Panc1 (cell line): ENCODE measurements around the gene ASB7. TPM values are rescaled to one million over a fixed set of nuclear protein-coding genes. Genes with fewer than 3 reads are reported as not detected.

ENCODE experiments used
- ATAC-seq: fragments of 200-7000 bp; cut with Tn5 transposase; 2 replicates; pipeline ENCODE4 v1.9.1; 2020; ENCODE audit warnings: mild to moderate bottlenecking, moderate library complexity
- BruUV-seq: library from RNA; stranded (reverse); fragments of 400-500 nt; replicated peaks from 2 replicates; lab custom pipeline; 2021; lab: Mats Ljungman, UMichigan
- CTCF ChIA-PET: fragments of 300-600 bp; sonication (Branson Sonifier 250); formaldehyde crosslinking; loops from one replicate; lab custom pipeline; 2022; ENCODE audit warnings: antibody characterized with exemption; lab: Charles Lee
- POLR2A ChIA-PET: fragments of 300-600 bp; sonication (Branson Sonifier 250); formaldehyde crosslinking; loops from one replicate; lab custom pipeline; 2022; ENCODE audit warnings: antibody characterized with exemption; lab: Charles Lee
- DNase-seq: peaks from one replicate; pipeline ENCODE4 v3.0.0-alpha.2; 2010; ENCODE audit warnings: low read depth, low spot score
- H3K27ac ChIP-seq: 2 replicates; pipeline ENCODE4 v1.5.1; 2011; ENCODE audit warnings: mild to moderate bottlenecking, low read length, inconsistent platforms
- H3K27me3 ChIP-seq: fragments of 200-500 bp; sonication (Bioruptor generic); 2 replicates; pipeline ENCODE4 v1.6.0; 2014; ENCODE audit warnings: low read length, inconsistent platforms; ENCODE audit not compliant: control insufficient read depth, insufficient read depth
- H3K36me3 ChIP-seq: fragments of 200-500 bp; sonication (Bioruptor generic); 2 replicates; pipeline ENCODE4 v1.5.1; 2014; ENCODE audit warnings: inconsistent platforms, mild to moderate bottlenecking, low read length, moderate library complexity; ENCODE audit not compliant: control insufficient read depth, insufficient read depth
- H3K4me1 ChIP-seq: 2 replicates; pipeline ENCODE4 v1.5.1; 2011; ENCODE audit warnings: inconsistent platforms, mild to moderate bottlenecking, low read length, moderate library complexity; ENCODE audit not compliant: control insufficient read depth, insufficient read depth
- H3K4me3 ChIP-seq, 2 experiments: 2 replicates each; pipeline ENCODE4 v1.5.1; 2011 to 2012; ENCODE audit warnings: low read depth in 2 of 2, low read length in 2 of 2, mild to moderate bottlenecking in 2 of 2, inconsistent platforms in 1 of 2, moderate library complexity in 1 of 2
- H3K9me3 ChIP-seq: fragments of 200-500 bp; sonication (Bioruptor generic); 2 replicates; pipeline ENCODE4 v1.5.1; 2014; ENCODE audit warnings: low read depth, mild to moderate bottlenecking, inconsistent platforms, low read length, moderate library complexity; ENCODE audit not compliant: control insufficient read depth, insufficient read depth
- POLR2AphosphoS5 ChIP-seq: IDR thresholded peaks from 2 replicates; pipeline ENCODE4 v1.6.1; 2012; ENCODE audit warnings: mild to moderate bottlenecking, low read depth, low read length, moderate library complexity
- SIN3A ChIP-seq: IDR thresholded peaks from 2 replicates; pipeline ENCODE4 v1.6.1; 2012; ENCODE audit warnings: low read depth, mild to moderate bottlenecking, low read length, moderate library complexity, borderline replicate concordance; ENCODE audit not compliant: insufficient read depth
- TCF7L2 ChIP-seq: IDR thresholded peaks from 2 replicates; pipeline ENCODE4 v1.6.1; 2011; ENCODE audit warnings: mild to moderate bottlenecking, low read depth, low read length, inconsistent platforms
- in situ Hi-C: cut with HindIII; loops from 2 replicates; pipeline ENCODE4 v1.10.0; 2016; ENCODE audit warnings: low sequenced_read_pairs, low pct_unique_long_range_greater_than_20kb
- intact Hi-C: fragments of 100-400 bp; cut with micrococcal nuclease; formaldehyde crosslinking; loops from one replicate; pipeline ENCODE4 v1.10.0; 2022; ENCODE audit not compliant: unreplicated experiment
- total RNA-seq: library from RNA; stranded (reverse); gene quantifications from one replicate; pipeline ENCODE4 v1.2.1, GENCODE V29; 2021; ENCODE audit not compliant: unreplicated experiment
- TF ChIP-seq, protein P1 (sequence below): fragments of 450-650 bp; IDR thresholded peaks from 2 replicates; pipeline ENCODE4 v1.5.1; 2017; ENCODE audit warnings: mild to moderate bottlenecking
- TF ChIP-seq, protein P2 (sequence below), 2 experiments: IDR thresholded peaks; 2 replicates each; pipeline ENCODE4 v1.6.1; 2011 to 2012; ENCODE audit warnings: low read depth in 2 of 2, control low read depth in 1 of 2, low read length in 1 of 2, mild to moderate bottlenecking in 1 of 2, moderate library complexity in 1 of 2; ENCODE audit not compliant: insufficient read depth in 1 of 2

ASB7 gene
- total RNA-seq, 1 experiment from 2014 or later: 18.1 TPM

DNA sequence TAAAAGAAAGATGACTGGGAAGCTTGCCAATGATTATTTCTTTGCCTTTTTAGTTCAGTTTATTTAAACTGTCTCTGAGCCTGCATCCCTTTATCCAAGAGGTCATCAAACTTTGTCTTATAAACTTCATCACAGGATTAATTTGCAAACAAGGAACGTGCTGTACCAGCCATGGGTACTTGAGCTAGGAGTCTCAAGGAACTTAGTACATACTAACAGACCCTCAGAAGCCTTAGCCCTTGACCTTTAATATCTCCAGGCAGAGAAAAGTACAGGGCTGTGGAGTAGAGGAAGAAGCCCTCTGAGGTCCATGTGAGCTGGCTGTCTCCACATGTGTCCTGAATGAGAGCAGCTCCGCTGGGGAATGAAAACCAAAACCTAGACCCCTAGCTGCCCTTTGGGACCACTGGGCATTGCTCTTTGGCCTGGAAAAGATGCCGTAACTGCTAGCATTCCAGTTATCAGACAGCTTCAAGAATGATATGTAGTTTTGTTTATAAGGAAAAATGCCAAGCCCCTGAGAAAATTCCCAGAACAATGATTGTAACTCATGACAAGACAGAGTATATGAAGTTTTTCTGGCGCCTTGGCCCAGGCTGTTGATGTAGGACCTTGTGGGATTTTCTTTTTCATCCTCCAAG is 92.1 kb downstream of the ASB7 start:
- in situ Hi-C loops: no loop called here
- Histone ChIP-seq H3K27ac (no peak overlapping the region), H3K36me3 (no peaks in the 10 kb centered on the region), H3K27me3 (no peaks in the 10 kb centered on the region), H3K4me1 (no peaks in the 10 kb centered on the region), H3K9me3 (no peaks in the 10 kb centered on the region), H3K4me3 (no peak overlapping the region)
- BruUV-seq: no TSS peak
- ChIA-PET CTCF (interaction anchor here (0.5 kb wide), 1 partner anchor 296 kb away, joined by 7 read pairs; no protein-coding TSS in a partner anchor), POLR2A (no interaction called here)
- TF ChIP-seq POLR2AphosphoS5 (no peak), TCF7L2 (no peak), SIN3A (no peak)
- TF ChIP-seq, protein P1, sequence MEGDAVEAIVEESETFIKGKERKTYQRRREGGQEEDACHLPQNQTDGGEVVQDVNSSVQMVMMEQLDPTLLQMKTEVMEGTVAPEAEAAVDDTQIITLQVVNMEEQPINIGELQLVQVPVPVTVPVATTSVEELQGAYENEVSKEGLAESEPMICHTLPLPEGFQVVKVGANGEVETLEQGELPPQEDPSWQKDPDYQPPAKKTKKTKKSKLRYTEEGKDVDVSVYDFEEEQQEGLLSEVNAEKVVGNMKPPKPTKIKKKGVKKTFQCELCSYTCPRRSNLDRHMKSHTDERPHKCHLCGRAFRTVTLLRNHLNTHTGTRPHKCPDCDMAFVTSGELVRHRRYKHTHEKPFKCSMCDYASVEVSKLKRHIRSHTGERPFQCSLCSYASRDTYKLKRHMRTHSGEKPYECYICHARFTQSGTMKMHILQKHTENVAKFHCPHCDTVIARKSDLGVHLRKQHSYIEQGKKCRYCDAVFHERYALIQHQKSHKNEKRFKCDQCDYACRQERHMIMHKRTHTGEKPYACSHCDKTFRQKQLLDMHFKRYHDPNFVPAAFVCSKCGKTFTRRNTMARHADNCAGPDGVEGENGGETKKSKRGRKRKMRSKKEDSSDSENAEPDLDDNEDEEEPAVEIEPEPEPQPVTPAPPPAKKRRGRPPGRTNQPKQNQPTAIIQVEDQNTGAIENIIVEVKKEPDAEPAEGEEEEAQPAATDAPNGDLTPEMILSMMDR: no peak
- TF ChIP-seq, protein P2, sequence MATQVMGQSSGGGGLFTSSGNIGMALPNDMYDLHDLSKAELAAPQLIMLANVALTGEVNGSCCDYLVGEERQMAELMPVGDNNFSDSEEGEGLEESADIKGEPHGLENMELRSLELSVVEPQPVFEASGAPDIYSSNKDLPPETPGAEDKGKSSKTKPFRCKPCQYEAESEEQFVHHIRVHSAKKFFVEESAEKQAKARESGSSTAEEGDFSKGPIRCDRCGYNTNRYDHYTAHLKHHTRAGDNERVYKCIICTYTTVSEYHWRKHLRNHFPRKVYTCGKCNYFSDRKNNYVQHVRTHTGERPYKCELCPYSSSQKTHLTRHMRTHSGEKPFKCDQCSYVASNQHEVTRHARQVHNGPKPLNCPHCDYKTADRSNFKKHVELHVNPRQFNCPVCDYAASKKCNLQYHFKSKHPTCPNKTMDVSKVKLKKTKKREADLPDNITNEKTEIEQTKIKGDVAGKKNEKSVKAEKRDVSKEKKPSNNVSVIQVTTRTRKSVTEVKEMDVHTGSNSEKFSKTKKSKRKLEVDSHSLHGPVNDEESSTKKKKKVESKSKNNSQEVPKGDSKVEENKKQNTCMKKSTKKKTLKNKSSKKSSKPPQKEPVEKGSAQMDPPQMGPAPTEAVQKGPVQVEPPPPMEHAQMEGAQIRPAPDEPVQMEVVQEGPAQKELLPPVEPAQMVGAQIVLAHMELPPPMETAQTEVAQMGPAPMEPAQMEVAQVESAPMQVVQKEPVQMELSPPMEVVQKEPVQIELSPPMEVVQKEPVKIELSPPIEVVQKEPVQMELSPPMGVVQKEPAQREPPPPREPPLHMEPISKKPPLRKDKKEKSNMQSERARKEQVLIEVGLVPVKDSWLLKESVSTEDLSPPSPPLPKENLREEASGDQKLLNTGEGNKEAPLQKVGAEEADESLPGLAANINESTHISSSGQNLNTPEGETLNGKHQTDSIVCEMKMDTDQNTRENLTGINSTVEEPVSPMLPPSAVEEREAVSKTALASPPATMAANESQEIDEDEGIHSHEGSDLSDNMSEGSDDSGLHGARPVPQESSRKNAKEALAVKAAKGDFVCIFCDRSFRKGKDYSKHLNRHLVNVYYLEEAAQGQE (IDR thresholded peaks at IDR 0.05; ENCODE audit: insufficient read depth in 1 of 2, low read depth in 2 of 2, low read length in 1 of 2): no peak
- intact Hi-C loops: no loop called here
- ATAC-seq (no peak), DNase-seq (no peak)

DNA sequence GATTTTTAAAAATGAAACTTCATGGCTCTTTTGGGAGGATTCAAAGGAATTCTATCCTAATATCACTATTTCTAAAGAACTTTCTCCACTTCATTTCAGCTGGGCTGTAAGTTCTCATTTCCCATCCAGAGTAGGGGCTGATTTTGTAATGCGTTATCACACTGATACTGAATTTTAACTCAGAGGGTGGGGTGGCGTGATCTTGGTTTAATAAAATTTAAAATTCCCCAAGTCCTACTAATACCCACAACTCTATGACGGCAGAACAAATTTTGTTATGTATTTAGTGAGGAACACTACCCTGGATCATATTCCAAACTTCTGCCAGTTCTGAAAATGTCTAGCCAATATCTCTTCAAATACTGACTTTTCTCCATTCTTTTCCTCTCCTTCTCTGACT is 92.7 kb downstream of the ASB7 start:
- no TSS peak for BruUV-seq
- no peak overlapping the region for H3K4me3 ChIP-seq
- no peaks in the 10 kb centered on the region for H3K4me1 ChIP-seq
- ATAC-seq (no peak), DNase-seq (no peak)
- H3K27ac ChIP-seq: no peak overlapping the region
- no peaks in the 10 kb centered on the region for H3K36me3 ChIP-seq
- no peaks in the 10 kb centered on the region for H3K9me3 ChIP-seq
- intact Hi-C loops: no loop called here
- POLR2A ChIA-PET: no interaction called here
- CTCF ChIA-PET: interaction anchor here (0.5 kb wide), 1 partner anchor 296 kb away, joined by 7 read pairs; no protein-coding TSS in a partner anchor
- H3K27me3 ChIP-seq: no peaks in the 10 kb centered on the region
- in situ Hi-C loops: no loop called here
- TF ChIP-seq SIN3A: no peak
- TF ChIP-seq TCF7L2: no peak
- TF ChIP-seq, protein P1: no peak
- TF ChIP-seq, protein P2 (IDR thresholded peaks at IDR 0.05; ENCODE audit: insufficient read depth in 1 of 2, low read depth in 2 of 2, low read length in 1 of 2): no peak
- TF ChIP-seq POLR2AphosphoS5: no peak
